ENCODE data around the gene PSG6.
"Not testable (repeated sequence)": the region's sequence is repeated elsewhere in the genome, so short reads cannot be mapped to it uniquely, and the experiment has no call there.

PSG6 gene

DNA sequence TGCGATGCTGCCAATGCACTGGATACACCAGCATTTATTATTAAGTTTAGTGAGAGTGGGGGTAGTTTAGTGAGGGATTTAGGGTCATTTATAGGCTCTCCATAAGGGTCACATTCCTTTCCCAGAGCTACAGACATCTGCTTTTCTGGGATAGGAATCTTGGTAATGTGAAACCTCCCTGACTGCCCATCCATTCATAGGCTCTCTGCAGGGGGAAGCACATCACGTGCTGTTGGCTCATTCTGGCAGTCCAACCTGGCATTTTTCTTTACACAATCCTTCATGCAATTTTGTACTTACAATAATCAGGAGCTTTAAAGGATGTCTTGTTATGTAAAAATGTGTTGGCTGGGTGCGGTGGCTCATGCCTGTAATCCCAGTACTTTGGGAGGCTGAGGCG lies 17.1 kb downstream of the PSG6 start:
- H3K27me3 Mint-ChIP-seq (ENCODE audit: low read depth); H3K36me3 Mint-ChIP-seq (ENCODE audit: low read depth); H3K27ac Mint-ChIP-seq; H3K4me3 Mint-ChIP-seq; H3K4me1 Mint-ChIP-seq: not testable (repeated sequence)
- peaks cover 54% of the 10 kb centered on the region for H3K9me3 Mint-ChIP-seq

DNA sequence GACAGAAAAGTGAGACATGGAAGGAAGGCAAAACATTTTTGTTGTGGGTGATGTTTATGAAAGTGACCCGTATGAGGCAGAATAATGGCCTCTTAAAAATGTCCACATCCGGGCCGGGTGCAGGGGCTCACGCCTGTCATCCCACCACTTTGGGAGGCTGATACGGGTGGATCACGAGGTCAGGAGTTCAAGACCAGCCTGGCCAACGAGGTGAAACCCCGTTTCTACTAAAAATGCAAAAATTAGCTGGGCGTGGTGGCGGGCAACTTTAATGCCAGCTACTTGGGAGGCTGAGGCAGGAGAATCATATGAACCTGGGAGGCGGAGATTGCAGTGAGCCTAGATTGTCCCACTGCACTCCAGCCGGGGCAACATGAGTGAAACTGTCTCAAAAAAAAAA lies 18.0 kb downstream of the PSG6 start:
- not testable (repeated sequence) for H3K27ac Mint-ChIP-seq; H3K4me3 Mint-ChIP-seq; H3K4me1 Mint-ChIP-seq; H3K36me3 Mint-ChIP-seq (ENCODE audit: low read depth); H3K27me3 Mint-ChIP-seq (ENCODE audit: low read depth)
- peaks cover 54% of the 10 kb centered on the region for H3K9me3 Mint-ChIP-seq

DNA sequence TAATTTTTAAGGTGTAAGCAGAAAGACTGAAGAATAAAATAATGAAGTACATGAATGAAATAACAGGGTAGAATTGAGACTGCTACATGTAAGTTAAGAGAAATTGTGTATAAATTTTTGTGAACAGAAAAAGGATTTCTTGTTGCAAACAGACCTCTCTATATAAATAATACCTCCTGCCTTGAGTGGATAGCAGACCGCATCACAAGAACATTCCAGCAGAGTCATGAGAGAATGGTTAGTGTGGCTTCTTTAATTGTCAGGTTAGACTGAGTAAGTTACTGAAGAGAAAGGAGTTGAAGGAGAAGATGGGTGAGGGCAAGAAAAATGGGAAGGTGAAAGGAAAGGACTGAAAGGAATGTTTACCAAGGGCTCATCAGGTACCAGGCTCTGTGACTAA lies 18.6 kb downstream of the PSG6 start:
- not testable (repeated sequence) for H3K4me3 Mint-ChIP-seq; H3K27ac Mint-ChIP-seq; H3K27me3 Mint-ChIP-seq (ENCODE audit: low read depth); H3K36me3 Mint-ChIP-seq (ENCODE audit: low read depth); H3K4me1 Mint-ChIP-seq
- peaks cover 55% of the 10 kb centered on the region for H3K9me3 Mint-ChIP-seq

DNA sequence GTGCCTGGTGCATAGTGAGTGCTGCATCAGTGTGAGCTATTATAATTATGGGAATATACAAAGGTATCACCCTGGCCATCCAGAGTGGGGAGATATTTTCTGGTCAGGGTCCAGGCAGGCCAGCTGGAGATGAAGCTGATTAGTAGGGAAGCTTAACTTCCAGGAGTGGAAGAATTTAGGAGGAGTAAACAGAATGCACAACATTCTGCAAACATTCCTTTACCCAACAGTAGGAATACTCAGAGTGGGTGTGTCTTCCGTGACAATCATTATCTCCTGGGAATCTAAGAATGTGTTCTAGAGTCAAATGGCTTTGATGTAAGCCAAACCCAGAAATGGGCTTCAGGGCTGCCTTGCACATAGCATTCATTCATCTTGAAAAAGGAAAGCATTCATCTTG lies 19.0 kb downstream of the PSG6 start:
- not testable (repeated sequence) for H3K36me3 Mint-ChIP-seq (ENCODE audit: low read depth); H3K4me1 Mint-ChIP-seq; H3K4me3 Mint-ChIP-seq; H3K27me3 Mint-ChIP-seq (ENCODE audit: low read depth); H3K27ac Mint-ChIP-seq
- peaks cover 53% of the 10 kb centered on the region for H3K9me3 Mint-ChIP-seq

DNA sequence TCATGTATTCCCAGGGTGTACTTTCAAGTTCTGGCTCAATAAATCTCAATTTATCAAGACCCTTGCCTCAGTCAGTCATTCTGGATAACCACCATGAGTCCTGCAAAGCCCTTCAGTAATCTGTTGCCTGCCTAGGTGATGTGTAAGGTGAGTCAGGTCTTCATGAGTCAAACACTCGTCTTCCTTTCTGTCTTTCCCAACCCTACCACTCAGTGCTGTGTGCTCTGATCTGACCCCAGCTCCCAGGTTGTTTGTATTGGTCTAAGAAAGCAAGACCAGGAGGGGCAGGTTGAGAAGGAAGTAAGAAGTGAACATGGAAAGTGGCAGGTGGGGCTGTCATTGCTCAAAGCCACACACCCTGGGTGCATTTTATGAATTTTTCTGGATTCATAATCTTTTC lies 20.0 kb downstream of the PSG6 start:
- H3K4me3 Mint-ChIP-seq; H3K4me1 Mint-ChIP-seq; H3K27me3 Mint-ChIP-seq (ENCODE audit: low read depth); H3K27ac Mint-ChIP-seq; H3K36me3 Mint-ChIP-seq (ENCODE audit: low read depth): not testable (repeated sequence)
- peaks cover 54% of the 10 kb centered on the region for H3K9me3 Mint-ChIP-seq

DNA sequence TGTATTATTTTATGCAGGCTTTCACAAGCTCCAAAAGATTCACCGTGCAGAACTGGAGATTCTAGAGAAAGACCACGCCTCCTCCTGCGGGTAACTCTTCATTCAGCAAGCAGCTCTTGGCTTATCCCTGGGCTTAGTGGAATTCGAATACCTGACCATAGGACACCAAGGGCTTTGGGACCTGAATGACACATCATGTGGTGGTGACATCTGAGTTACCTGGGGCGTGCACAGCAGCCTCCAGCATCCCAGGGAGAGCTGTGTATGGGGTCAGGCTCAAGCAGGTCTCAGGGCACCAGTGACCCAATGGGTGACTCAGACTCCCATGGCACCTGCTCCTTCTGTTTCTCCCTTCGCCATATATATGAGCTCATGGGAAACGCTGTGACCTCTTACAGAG lies 27.2 kb downstream of the PSG6 start:
- not testable (repeated sequence) for H3K36me3 Mint-ChIP-seq (ENCODE audit: low read depth); H3K27ac Mint-ChIP-seq; H3K4me1 Mint-ChIP-seq; H3K27me3 Mint-ChIP-seq (ENCODE audit: low read depth); H3K4me3 Mint-ChIP-seq
- peaks cover 46% of the 10 kb centered on the region for H3K9me3 Mint-ChIP-seq

DNA sequence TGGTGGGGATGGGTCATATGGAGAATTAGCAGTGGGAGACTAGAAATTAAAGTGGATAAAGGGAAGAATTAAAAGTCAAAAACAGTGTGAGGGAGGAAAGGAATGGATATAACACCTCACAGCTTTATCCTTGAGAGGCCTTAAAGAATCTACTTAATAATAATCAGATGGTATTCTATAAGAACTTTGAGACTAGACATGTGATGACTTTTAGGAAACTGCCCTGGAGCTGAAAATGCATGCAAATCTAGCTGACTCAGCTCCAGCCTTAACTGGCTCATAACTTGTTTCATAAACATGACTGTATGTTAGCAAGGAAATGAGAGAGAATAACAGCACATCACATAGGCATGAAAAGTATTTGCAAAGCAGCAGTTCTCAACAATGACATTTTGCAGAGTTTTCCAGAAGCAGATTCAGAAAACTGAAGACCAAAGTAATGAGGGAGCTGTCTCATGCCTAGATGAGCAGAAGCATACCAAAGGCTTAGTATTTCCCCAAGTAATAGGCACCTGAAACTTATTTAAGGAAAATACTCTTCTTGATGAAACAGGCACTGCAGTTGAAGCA lies 29.7 kb downstream of the PSG6 start:
- peaks cover 55% of the 10 kb centered on the region for H3K9me3 Mint-ChIP-seq
- not testable (repeated sequence) for H3K4me1 Mint-ChIP-seq; H3K4me3 Mint-ChIP-seq; H3K36me3 Mint-ChIP-seq (ENCODE audit: low read depth); H3K27ac Mint-ChIP-seq; H3K27me3 Mint-ChIP-seq (ENCODE audit: low read depth)

DNA sequence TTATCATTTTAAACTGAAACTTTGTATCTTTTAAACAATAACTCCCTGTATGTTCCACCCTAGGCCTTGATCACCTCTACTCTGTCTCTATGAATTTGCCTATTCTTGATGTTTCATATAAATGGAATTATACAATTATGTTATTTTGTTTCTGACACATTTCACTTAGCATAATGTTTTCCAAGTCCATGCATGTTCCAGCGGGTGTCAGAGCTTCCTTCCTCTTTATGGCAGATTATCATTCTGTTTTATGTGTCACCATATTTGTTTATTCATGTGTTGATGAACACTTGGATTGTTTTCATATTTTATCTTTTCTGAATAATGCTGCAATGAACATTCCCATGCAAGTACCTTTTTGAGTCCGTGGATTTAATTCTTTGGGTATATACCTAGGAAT lies 35.0 kb downstream of the PSG6 start:
- H3K4me3 Mint-ChIP-seq; H3K27ac Mint-ChIP-seq; H3K4me1 Mint-ChIP-seq; H3K27me3 Mint-ChIP-seq (ENCODE audit: low read depth); H3K36me3 Mint-ChIP-seq (ENCODE audit: low read depth): not testable (repeated sequence)
- peaks cover 73% of the 10 kb centered on the region for H3K9me3 Mint-ChIP-seq

DNA sequence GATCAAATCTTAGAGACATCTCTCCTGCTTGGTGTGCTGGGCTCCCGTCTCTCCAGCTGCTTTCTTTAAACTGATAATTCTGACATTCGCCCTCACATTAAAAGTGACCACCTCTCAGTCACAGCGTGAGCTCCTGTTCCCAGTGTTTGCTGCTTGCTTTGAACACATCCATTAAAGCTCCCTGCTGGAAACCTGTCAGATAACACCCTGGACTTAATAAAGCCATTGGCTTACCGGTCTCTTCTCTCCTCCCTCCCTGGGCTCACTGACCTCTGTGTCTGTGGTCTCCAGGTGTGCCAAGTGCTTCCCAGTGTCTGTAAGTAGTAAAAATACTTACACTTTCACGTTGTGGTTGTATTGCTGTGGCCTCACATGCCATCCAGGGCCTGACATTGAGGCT lies 35.7 kb downstream of the PSG6 start:
- not testable (repeated sequence) for H3K27ac Mint-ChIP-seq; H3K4me1 Mint-ChIP-seq; H3K36me3 Mint-ChIP-seq (ENCODE audit: low read depth); H3K27me3 Mint-ChIP-seq (ENCODE audit: low read depth); H3K4me3 Mint-ChIP-seq
- peaks cover 71% of the 10 kb centered on the region for H3K9me3 Mint-ChIP-seq

DNA sequence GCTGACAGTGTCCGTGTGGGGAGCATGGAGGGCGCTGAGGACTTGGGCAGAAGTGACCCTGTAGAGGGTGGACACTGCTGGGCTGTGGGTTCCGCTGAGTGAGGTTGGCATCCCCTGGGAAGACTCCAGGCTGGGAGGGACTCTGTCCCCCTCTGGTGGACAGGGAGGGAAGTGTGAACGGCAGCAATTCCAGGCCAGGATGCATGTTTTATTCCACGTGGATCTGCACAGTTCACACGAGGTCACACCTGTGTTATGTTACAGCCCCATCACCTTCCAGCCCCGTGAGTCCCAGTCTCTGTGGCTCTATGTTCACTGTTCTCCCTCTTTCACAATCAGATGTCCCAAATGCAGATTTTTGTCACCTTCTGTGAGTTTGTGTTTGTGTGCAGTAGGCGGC lies 36.4 kb downstream of the PSG6 start:
- not testable (repeated sequence) for H3K27ac Mint-ChIP-seq

DNA sequence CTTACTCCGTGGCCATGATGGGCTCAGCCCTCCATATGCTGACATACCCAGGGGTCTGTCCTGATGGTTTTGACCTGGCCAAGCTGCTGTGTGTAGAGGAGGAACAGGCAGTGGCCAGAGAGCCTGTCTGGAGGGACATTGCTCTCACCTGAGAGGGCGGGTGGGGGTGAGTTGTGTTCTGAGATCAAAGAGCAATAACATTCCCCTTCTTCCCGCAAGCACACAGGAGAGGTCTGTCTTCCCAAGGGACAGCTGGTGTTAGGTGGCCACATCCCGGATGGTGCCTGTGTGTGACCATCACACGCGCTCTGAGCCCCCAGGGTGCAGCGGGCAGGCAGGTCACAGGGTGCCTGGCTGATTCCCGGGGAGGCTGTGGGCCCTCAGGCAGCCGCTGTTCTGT lies 37.1 kb downstream of the PSG6 start:
- H3K36me3 Mint-ChIP-seq (ENCODE audit: low read depth); H3K4me1 Mint-ChIP-seq; H3K27me3 Mint-ChIP-seq (ENCODE audit: low read depth); H3K4me3 Mint-ChIP-seq; H3K27ac Mint-ChIP-seq: not testable (repeated sequence)
- peaks cover 67% of the 10 kb centered on the region for H3K9me3 Mint-ChIP-seq

More for the DNA sequence above, 36.4 kb downstream of the PSG6 start:
- H3K4me3 Mint-ChIP-seq; H3K27me3 Mint-ChIP-seq (ENCODE audit: low read depth); H3K4me1 Mint-ChIP-seq; H3K36me3 Mint-ChIP-seq (ENCODE audit: low read depth): not testable (repeated sequence)
- peaks cover 69% of the 10 kb centered on the region for H3K9me3 Mint-ChIP-seq

DNA sequence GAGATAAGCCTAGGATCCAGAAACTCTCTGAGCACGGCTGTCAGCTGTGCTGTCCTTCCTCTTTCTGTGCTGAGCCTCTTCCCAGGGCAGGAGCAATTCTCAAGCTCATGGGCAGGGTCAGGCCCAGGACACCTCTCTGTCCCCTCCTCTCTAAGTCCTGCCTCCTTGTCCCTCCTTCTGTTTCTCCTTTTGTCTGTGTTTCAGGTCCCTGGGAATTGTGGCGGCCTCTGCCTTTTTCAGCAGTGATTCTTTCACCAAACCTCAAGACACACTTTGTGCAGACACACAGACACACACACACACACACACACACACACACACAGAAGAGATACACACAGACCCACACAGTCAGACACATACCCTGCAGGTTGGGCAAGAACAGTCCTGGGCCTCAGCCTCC lies 38.1 kb downstream of the PSG6 start, which contains the start of gene PSG1:
Gene PSG1 (minus strand): TSS at position 101 of the 400 bp plus-strand sequence. CDS start 132 bp downstream, outside the sequence.
- Mint-ChIP-seq H3K36me3 (ENCODE audit: low read depth) (no peaks in the 10 kb centered on the region), H3K27me3 (ENCODE audit: low read depth) (no peaks in the 10 kb centered on the region), H3K27ac (no peak within 1 kb of the TSS), H3K4me1 (no peaks in the 10 kb centered on the region), H3K9me3 (peaks cover 65% of the 10 kb centered on the region), H3K4me3 (no peak within 1 kb of the TSS)
- TF ChIP-seq, protein P1, sequence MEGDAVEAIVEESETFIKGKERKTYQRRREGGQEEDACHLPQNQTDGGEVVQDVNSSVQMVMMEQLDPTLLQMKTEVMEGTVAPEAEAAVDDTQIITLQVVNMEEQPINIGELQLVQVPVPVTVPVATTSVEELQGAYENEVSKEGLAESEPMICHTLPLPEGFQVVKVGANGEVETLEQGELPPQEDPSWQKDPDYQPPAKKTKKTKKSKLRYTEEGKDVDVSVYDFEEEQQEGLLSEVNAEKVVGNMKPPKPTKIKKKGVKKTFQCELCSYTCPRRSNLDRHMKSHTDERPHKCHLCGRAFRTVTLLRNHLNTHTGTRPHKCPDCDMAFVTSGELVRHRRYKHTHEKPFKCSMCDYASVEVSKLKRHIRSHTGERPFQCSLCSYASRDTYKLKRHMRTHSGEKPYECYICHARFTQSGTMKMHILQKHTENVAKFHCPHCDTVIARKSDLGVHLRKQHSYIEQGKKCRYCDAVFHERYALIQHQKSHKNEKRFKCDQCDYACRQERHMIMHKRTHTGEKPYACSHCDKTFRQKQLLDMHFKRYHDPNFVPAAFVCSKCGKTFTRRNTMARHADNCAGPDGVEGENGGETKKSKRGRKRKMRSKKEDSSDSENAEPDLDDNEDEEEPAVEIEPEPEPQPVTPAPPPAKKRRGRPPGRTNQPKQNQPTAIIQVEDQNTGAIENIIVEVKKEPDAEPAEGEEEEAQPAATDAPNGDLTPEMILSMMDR (IDR thresholded peaks at IDR 0.05; ENCODE audit: unreplicated experiment in 3 of 3) = no peak

DNA sequence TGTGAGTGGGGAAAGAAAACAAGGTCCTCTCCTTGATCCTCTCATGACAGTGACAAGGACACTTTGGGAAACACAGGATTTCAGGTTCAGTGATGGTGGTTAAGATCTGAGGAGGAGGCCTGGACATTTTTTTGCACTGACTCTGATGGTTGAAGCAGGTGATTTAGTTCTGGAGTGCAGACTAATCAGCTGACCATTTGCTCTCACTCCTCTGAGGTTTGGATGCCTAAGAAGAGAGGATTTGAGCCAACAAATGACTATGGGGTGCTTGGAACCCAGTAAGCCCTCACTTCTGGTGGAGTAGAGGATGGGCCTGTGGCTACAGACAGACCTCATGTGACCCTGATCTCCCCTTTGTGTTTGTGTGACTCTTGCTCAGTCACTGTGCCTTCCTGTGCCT lies 41.1 kb downstream of the PSG6 start:
- peaks cover 65% of the 10 kb centered on the region for H3K9me3 Mint-ChIP-seq
- H3K4me1 Mint-ChIP-seq; H3K27me3 Mint-ChIP-seq (ENCODE audit: low read depth); H3K36me3 Mint-ChIP-seq (ENCODE audit: low read depth); H3K27ac Mint-ChIP-seq; H3K4me3 Mint-ChIP-seq: not testable (repeated sequence)

DNA sequence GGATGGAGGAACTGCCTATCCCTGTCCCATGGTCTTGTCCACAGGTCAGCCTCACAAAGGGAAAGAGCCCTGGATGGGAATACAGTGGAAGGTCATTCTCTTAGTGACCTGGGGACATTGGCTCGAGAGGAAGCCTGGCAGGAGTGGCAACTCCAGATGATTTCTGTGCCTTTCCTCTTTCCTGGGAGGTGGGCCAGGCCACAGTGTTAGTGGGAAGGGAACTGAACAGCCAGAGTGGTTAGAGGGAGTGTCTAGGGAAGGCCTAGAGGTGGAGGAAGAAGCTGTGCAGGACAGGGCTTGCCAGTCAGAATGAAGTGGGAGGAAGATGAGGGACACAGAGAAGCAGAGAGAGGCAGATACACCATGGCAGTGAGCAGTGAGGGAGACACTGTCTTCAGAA lies 41.8 kb downstream of the PSG6 start:
- H3K4me3 Mint-ChIP-seq; H3K36me3 Mint-ChIP-seq (ENCODE audit: low read depth); H3K27me3 Mint-ChIP-seq (ENCODE audit: low read depth); H3K27ac Mint-ChIP-seq; H3K4me1 Mint-ChIP-seq: not testable (repeated sequence)
- peaks cover 65% of the 10 kb centered on the region for H3K9me3 Mint-ChIP-seq

All from nephron (organoid).